GM21390 (cell line): ENCODE data around the gene OLFM4.

Source experiments
- ATAC-seq: cut with Tn5 transposase; IDR thresholded peaks from one replicate; pipeline ENCODE4 v1.9.1; 2021; ENCODE audit not compliant: unreplicated experiment

The OLFM4 gene

GRCh38 chr13:53066411-53066810, 37.8 kb downstream of the OLFM4 start:
- ATAC-seq, result no peak

GRCh38 chr13:53068585-53069520, 40.2 kb downstream of the OLFM4 start:
- no peak for ATAC-seq

GRCh38 chr13:53069800-53070199, 41.2 kb downstream of the OLFM4 start:
- ATAC-seq, result no peak

GRCh38 chr13:53073711-53074110, 45.1 kb downstream of the OLFM4 start:
- ATAC-seq, result no peak

- ATAC-seq, result no peak
These were observed 45.5 kb downstream of the OLFM4 start for GRCh38 chr13:53074114-53074513.

GRCh38 chr13:53075356-53076041, 46.9 kb downstream of the OLFM4 start:
- no peak for ATAC-seq

GRCh38 chr13:53079691-53080090, 51.1 kb downstream of the OLFM4 start:
- no peak for ATAC-seq

GRCh38 chr13:53088871-53089270, 60.3 kb downstream of the OLFM4 start:
- ATAC-seq, result no peak

GRCh38 chr13:53089951-53090350, 61.3 kb downstream of the OLFM4 start:
- no peak for ATAC-seq

- ATAC-seq, result no peak
These were observed 61.8 kb downstream of the OLFM4 start for GRCh38 chr13:53090461-53090860.

- ATAC-seq, result no peak
These were observed 64.3 kb downstream of the OLFM4 start for GRCh38 chr13:53092931-53093330.

GRCh38 chr13:53098455-53098854, 69.8 kb downstream of the OLFM4 start:
- no peak for ATAC-seq

GRCh38 chr13:53100394-53101063, 71.9 kb downstream of the OLFM4 start:
- no peak for ATAC-seq
